Measurements from ENCODE around the gene GATD1.

- TF ChIP-seq POLR2A (IDR thresholded peaks at IDR 0.05) (no peak), EP300 (IDR thresholded peaks at IDR 0.05) (no peak), CTCF (IDR thresholded peaks at IDR 0.05) (no peak), POLR2AphosphoS5 (IDR thresholded peaks at IDR 0.05) (no peak)
Measured at GRCh38 chr11:802693-803466, 25.6 kb upstream of the GATD1 start.
